SK-N-SH (cell line): ENCODE results near the gene GEN1.

Source experiments
- CHD2 ChIP-seq: fragments of 150-350 bp; IDR thresholded peaks from 2 replicates; pipeline ENCODE4 v1.6.1; 2018; ENCODE audit warnings: low read length; ENCODE audit not compliant: partially characterized antibody
- CTCF ChIP-seq: fragments of 200-600 bp; sonication (generic); IDR thresholded peaks from 2 replicates; pipeline ENCODE4 v1.6.1; 2017; ENCODE audit warnings: antibody characterized with exemption, mild to moderate bottlenecking, moderate library complexity
- RAD21 ChIP-seq: IDR thresholded peaks from 2 replicates; pipeline ENCODE4 v1.6.1; 2012; ENCODE audit warnings: mild to moderate bottlenecking, low read length
- REST ChIP-seq: IDR thresholded peaks from 2 replicates; pipeline ENCODE4 v1.6.1; 2012; ENCODE audit warnings: mild to moderate bottlenecking, low read depth, low read length, moderate library complexity
- RXRA ChIP-seq: IDR thresholded peaks from 2 replicates; pipeline ENCODE4 v1.4.0; 2012; ENCODE audit warnings: low read depth, mild to moderate bottlenecking, borderline replicate concordance
- USF2 ChIP-seq: fragments of 150-350 bp; IDR thresholded peaks from 2 replicates; pipeline ENCODE4 v1.6.1; 2017; ENCODE audit warnings: antibody characterized with exemption, low read length, low read depth, borderline replicate concordance

GRCh38 chr2:17756668-17757067 is 2.7 kb downstream of the GEN1 start:
- TF ChIP-seq REST (no peak), CHD2 (no peak), RAD21 (no peak), CTCF (no peak), RXRA (no peak), USF2 (no peak)
